Measurements from ENCODE around the gene CNOT1. TPM values are rescaled to one million over a fixed set of nuclear protein-coding genes. Genes with fewer than 3 reads are reported as not detected.

Gene CNOT1
- total RNA-seq, 1 experiment from 2014 or later, result 230 TPM

DNA sequence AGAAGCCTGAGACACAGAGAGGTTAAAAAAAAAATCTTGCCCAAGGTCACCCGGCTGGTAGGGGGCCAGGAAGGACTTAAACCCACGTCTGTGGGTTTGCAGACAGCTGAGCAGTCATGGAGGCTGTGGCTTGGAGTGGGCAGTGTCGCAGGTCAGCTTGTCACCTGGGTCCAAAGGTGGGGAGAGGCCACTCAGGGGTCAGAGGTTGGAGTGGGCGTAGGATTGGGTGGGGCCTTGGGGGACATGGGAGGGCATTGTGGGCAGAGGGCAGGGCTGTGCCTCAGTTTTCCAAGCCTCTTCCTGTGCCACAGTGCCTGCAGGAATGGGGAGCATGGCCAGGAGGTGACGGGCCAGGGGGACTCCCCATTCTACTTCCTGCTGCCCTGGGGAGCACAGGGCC is 131.7 kb downstream of the CNOT1 start:
- Histone ChIP-seq H3K9ac (ENCODE audit: low read length) (no peak overlapping the region), H4K20me1 (ENCODE audit: insufficient read depth) (no peaks in the 10 kb centered on the region), H3K36me3 (ENCODE audit: control insufficient read depth in 1 of 2, insufficient read depth in 2 of 2, low read length in 2 of 2) (no peaks in the 10 kb centered on the region), H3K9me2 (ENCODE audit: insufficient read depth) (no peaks in the 10 kb centered on the region), H3K9me3 (ENCODE audit: control insufficient read depth in 1 of 2, insufficient read depth in 1 of 2, low read depth in 1 of 2, low read length in 2 of 2) (no peaks in the 10 kb centered on the region), H3K4me3 (replicated peaks in 1 of 2; ENCODE audit: low read depth in 1 of 2, low read length in 2 of 2) (no peak overlapping the region), H3K79me2 (ENCODE audit: insufficient read depth, low read length) (no peaks in the 10 kb centered on the region), H2AFZ (ENCODE audit: low read depth, low read length, poor library complexity, severe bottlenecking) (no peak overlapping the region), H3K27ac (ENCODE audit: low read depth, low read length) (no peak overlapping the region), H3K4me2 (ENCODE audit: low read length) (no peak overlapping the region), H3K27me3 (ENCODE audit: insufficient read depth, low read length) (no peaks in the 10 kb centered on the region), H3K4me1 (ENCODE audit: control insufficient read depth in 1 of 2, insufficient read depth in 2 of 2, low read length in 2 of 2) (peaks cover 4 to 42% of the 10 kb centered on the region in 2 experiments; a peak in 3 of 4 replicates)
- no peak for TF ChIP-seq EGR1 (IDR thresholded peaks at IDR 0.05; ENCODE audit: low read depth)
- TF ChIP-seq MAX (IDR thresholded peaks at IDR 0.05), result no peak
- TF ChIP-seq CTCF (IDR thresholded peaks at IDR 0.05 in 2 of 3, conservative IDR thresholded peaks at IDR 0.05 in 1 of 3; ENCODE audit: borderline replicate concordance in 1 of 3, insufficient read depth in 1 of 3, low read depth in 2 of 3, low read length in 2 of 3), result no peak
- TF ChIP-seq REST (IDR thresholded peaks at IDR 0.05; ENCODE audit: low read depth), result no peak
- TF ChIP-seq ELF1 (IDR thresholded peaks at IDR 0.05; ENCODE audit: borderline replicate concordance, low read depth), result no peak
- TF ChIP-seq TCF7L2 (IDR thresholded peaks at IDR 0.05; ENCODE audit: borderline replicate concordance, extremely low read depth, insufficient read depth, insufficient read length), result no peak
- TF ChIP-seq EZH2phosphoT487 (IDR thresholded peaks at IDR 0.05; ENCODE audit: borderline replicate concordance), result no peak
- no peak for TF ChIP-seq POLR2AphosphoS5 (IDR thresholded peaks at IDR 0.05; ENCODE audit: low read depth, low read length)
- TF ChIP-seq ZBTB33 (IDR thresholded peaks at IDR 0.05; ENCODE audit: extremely low read depth, insufficient replicate concordance, low read length), result no peak
- no peak for TF ChIP-seq CEBPB (IDR thresholded peaks at IDR 0.05; ENCODE audit: low read depth)
- TF ChIP-seq CBX3 (IDR thresholded peaks at IDR 0.05; ENCODE audit: low read depth), result no peak
- no peak for TF ChIP-seq ATF3 (IDR thresholded peaks at IDR 0.05)
- TF ChIP-seq RAD21 (IDR thresholded peaks at IDR 0.05; ENCODE audit: low read depth), result no peak
- TF ChIP-seq ZNF274 (IDR thresholded peaks at IDR 0.05; ENCODE audit: low read depth, low read length), result no peak
- TF ChIP-seq SRF (IDR thresholded peaks at IDR 0.05; ENCODE audit: low read depth), result no peak
- TF ChIP-seq SIN3A (IDR thresholded peaks at IDR 0.05; ENCODE audit: low read depth), result no peak
- no peak for TF ChIP-seq EZH2 (IDR thresholded peaks at IDR 0.05)
- TF ChIP-seq FOSL1 (IDR thresholded peaks at IDR 0.05; ENCODE audit: low read depth), result no peak
- TF ChIP-seq ZFX (IDR thresholded peaks at IDR 0.05), result no peak
- TF ChIP-seq JUND (IDR thresholded peaks at IDR 0.05), result no peak
- RAD21 ChIA-PET (ENCODE audit: low non-redundant PET in 1 of 2, low total read pairs in 2 of 2, uncharacterized antibody in 2 of 2, unreplicated experiment in 2 of 2), result no interaction called here
- POLR2A ChIA-PET, result interaction anchor here (1.6 kb wide), 1 partner anchor 161 kb away, joined by 4 read pairs; no protein-coding TSS in a partner anchor
- no TSS peak for BruUV-seq (replicated peaks)
- ATAC-seq (no peak), DNase-seq (ENCODE audit: low read depth, low spot score) (no peak)
- intact Hi-C loops (cut with micrococcal nuclease), result loop anchor here (5.0 kb wide), 1 partner anchor 164 kb away; no protein-coding TSS in a partner anchor
- CTCF ChIA-PET, result interaction anchor here (1.4 kb wide), 1 partner anchor 13 kb away, joined by 3 read pairs; no protein-coding TSS in a partner anchor

All from HCT116 (cell line).